Bronchial epithelial cell (primary cell): ENCODE measurements around the gene MEAF6. TPM values are rescaled to one million over a fixed set of nuclear protein-coding genes. Genes with fewer than 3 reads are reported as not detected.

Experiments
- DNase-seq: peaks from one replicate; pipeline ENCODE4 v3.0.0-alpha.2; 2010; ENCODE audit warnings: low read depth
- FAIRE-seq: peaks from 2 replicates; lab custom pipeline; 2011; peaks lifted over from hg19 to GRCh38; lab: Jason Lieb, UNC
- H3K27me3 ChIP-seq: 2 replicates; pipeline ENCODE4 v1.5.1; 2011; ENCODE audit warnings: low read length; ENCODE audit not compliant: control insufficient read depth, insufficient read depth
- H3K36me3 ChIP-seq: 2 replicates; pipeline ENCODE4 v1.5.1; 2011; ENCODE audit warnings: low read length; ENCODE audit not compliant: control insufficient read depth, insufficient read depth
- H3K4me3 ChIP-seq: 2 replicates; pipeline ENCODE4 v1.5.1; 2011; ENCODE audit warnings: mild to moderate bottlenecking, low read depth, low read length, control low read depth
- total RNA-seq: library from RNA; depleted of rRNA; stranded (reverse); fragments of >200 nt; gene quantifications from 2 replicates; pipeline ENCODE4 v1.2.1, GENCODE V29; 2014
- TF ChIP-seq, protein P1 (sequence below): IDR thresholded peaks from 2 replicates; pipeline ENCODE4 v1.5.1; 2011; ENCODE audit warnings: mild to moderate bottlenecking, moderate library complexity, low read length, control low read depth, inconsistent platforms; ENCODE audit not compliant: insufficient read depth, severe bottlenecking

The MEAF6 gene
- total RNA-seq, 1 donor from 2014 or later, result 74.5 TPM

DNA sequence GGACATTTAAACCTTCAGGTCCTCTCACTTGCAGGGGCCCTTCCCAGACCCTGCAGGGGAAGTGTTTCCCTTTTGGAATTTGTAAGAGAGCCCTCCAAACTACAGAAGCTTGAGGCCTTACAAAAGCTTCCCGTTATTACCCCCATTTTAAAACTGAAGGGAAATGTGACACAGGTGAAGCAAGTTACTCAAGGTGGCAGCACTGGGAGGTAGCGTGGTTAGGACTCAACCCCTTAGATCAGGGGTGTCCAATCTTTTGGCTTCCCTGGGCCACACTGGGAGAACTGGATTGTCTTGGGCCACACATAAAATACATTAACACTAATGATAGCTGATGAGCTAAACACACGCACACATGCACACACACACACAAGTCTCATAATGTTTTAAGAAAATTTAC lies 56.0 kb downstream of the MEAF6 start:
- FAIRE-seq, result no peak
- no peak overlapping the region for H3K4me3 ChIP-seq
- H3K36me3 ChIP-seq, result no peaks in the 10 kb centered on the region
- DNase-seq, result no peak
- TF ChIP-seq, protein P1, sequence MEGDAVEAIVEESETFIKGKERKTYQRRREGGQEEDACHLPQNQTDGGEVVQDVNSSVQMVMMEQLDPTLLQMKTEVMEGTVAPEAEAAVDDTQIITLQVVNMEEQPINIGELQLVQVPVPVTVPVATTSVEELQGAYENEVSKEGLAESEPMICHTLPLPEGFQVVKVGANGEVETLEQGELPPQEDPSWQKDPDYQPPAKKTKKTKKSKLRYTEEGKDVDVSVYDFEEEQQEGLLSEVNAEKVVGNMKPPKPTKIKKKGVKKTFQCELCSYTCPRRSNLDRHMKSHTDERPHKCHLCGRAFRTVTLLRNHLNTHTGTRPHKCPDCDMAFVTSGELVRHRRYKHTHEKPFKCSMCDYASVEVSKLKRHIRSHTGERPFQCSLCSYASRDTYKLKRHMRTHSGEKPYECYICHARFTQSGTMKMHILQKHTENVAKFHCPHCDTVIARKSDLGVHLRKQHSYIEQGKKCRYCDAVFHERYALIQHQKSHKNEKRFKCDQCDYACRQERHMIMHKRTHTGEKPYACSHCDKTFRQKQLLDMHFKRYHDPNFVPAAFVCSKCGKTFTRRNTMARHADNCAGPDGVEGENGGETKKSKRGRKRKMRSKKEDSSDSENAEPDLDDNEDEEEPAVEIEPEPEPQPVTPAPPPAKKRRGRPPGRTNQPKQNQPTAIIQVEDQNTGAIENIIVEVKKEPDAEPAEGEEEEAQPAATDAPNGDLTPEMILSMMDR, result no peak
- no peaks in the 10 kb centered on the region for H3K27me3 ChIP-seq

DNA sequence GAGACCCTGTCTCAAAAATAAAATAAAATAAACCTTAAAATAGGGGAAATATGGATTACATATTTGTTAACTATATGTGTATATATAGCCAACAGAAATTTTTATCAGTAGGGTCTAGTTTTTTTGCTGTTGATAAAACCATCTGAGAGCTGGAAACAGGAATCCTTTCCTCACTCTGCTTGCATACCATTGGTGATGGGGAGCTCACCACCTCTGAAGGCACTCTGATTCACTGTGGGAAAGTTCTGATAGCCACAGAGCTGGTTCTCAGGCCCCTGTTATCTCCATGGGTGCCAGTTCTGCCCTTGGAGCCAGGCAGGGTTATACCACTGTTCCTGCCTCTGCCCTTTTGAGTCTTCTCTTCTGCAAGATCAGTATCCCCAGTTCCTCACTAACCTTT lies 58.0 kb downstream of the MEAF6 start:
- DNase-seq (no peak), FAIRE-seq (no peak)
- Histone ChIP-seq H3K4me3 (no peak overlapping the region), H3K36me3 (no peaks in the 10 kb centered on the region), H3K27me3 (no peaks in the 10 kb centered on the region)
- TF ChIP-seq, protein P1, result no peak

GRCh38 chr1:37455516-37455915 lies 59.0 kb downstream of the MEAF6 start:
- no peak overlapping the region for H3K4me3 ChIP-seq
- TF ChIP-seq, protein P1, result no peak
- no peak for DNase-seq
- H3K36me3 ChIP-seq, result no peaks in the 10 kb centered on the region
- FAIRE-seq, result no peak
- no peaks in the 10 kb centered on the region for H3K27me3 ChIP-seq

- Histone ChIP-seq H3K27me3 (no peaks in the 10 kb centered on the region), H3K36me3 (no peaks in the 10 kb centered on the region), H3K4me3 (no peak overlapping the region)
- FAIRE-seq, result no peak
- TF ChIP-seq, protein P1, result no peak
- no peak for DNase-seq
These were observed 60.9 kb downstream of the MEAF6 start for GRCh38 chr1:37453647-37454046.

GRCh38 chr1:37452416-37452815 lies 62.1 kb downstream of the MEAF6 start:
- no peak overlapping the region for H3K4me3 ChIP-seq
- no peaks in the 10 kb centered on the region for H3K27me3 ChIP-seq
- FAIRE-seq (no peak), DNase-seq (no peak)
- H3K36me3 ChIP-seq, result no peaks in the 10 kb centered on the region
- TF ChIP-seq, protein P1, result no peak

DNA sequence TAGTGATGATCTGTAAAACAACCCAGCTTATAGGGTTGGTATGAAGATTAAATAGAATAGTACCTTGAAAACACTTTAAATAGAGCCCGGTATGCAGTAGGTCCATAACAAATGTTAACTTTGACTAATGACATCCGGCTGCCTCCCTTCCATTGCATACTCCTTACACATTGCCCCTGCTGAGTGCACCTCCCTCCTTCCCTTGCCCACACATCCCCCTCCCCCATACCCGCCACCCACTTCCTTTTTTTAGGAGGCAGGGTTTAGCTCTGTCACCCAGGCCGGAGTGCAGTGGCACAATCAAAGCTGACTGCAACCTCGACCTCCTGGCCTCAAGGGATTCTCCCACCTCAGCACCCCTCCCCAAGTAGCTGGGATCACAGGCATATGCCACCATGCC lies 64.6 kb downstream of the MEAF6 start:
- no peaks in the 10 kb centered on the region for H3K27me3 ChIP-seq
- H3K36me3 ChIP-seq, result no peaks in the 10 kb centered on the region
- FAIRE-seq, result no peak
- H3K4me3 ChIP-seq, result no peak overlapping the region
- TF ChIP-seq, protein P1, result no peak
- DNase-seq, result no peak
